CD4-positive, alpha-beta T cell (primary cell): ENCODE results near the gene LTBP2. TPM values are rescaled to one million over a fixed set of nuclear protein-coding genes. Genes with fewer than 3 reads are reported as not detected.

Experiments
- ATAC-seq: fragments of 200-7000 bp; cut with Tn5 transposase; one replicate; pipeline ENCODE4 v1.10.0; 2022; ENCODE audit warnings: mild to moderate bottlenecking; ENCODE audit not compliant: poor library complexity
- CTCF ChIA-PET: fragments of 350-600 bp; sonication (Branson Sonifier 250); formaldehyde crosslinking; loops from one replicate; lab custom pipeline; 2021; ENCODE audit warnings: antibody characterized with exemption, inconsistent platforms; lab: Charles Lee
- POLR2A ChIA-PET: fragments of 350-600 bp; sonication (Branson Sonifier 250); formaldehyde crosslinking; loops from one replicate; lab custom pipeline; 2021; ENCODE audit warnings: antibody characterized with exemption, inconsistent platforms; lab: Charles Lee
- DNase-seq, 14 experiments: peaks; one replicate each; pipeline ENCODE4 v3.0.0-alpha.2; 2013 to 2020; ENCODE audit warnings: mixed read lengths in 2 of 14
- H3K27ac ChIP-seq, 2 donors: one replicate each; pipeline versions ENCODE4 v1.5.1 to v1.7.0; 2013; ENCODE audit warnings: low read length in 2 of 2, low read depth in 1 of 2, mild to moderate bottlenecking in 1 of 2
- H3K27me3 ChIP-seq, 2 experiments: 1 replicate in 1 of 2; 2 replicates in 1 of 2; pipeline versions ENCODE4 v1.6.1 to v1.7.0; 2013; ENCODE audit warnings: low read length in 2 of 2, control low read depth in 1 of 2, mild to moderate bottlenecking in 1 of 2, moderate library complexity in 1 of 2; ENCODE audit not compliant: insufficient read depth in 2 of 2, control insufficient read depth in 1 of 2
- H3K36me3 ChIP-seq: one replicate; pipeline ENCODE4 v1.6.1; 2013; ENCODE audit warnings: low read length, control low read depth; ENCODE audit not compliant: insufficient read depth
- H3K4me1 ChIP-seq: one replicate; pipeline ENCODE4 v1.6.1; 2013; ENCODE audit warnings: low read length, control low read depth; ENCODE audit not compliant: insufficient read depth
- H3K4me3 ChIP-seq: one replicate; pipeline ENCODE4 v1.5.1; 2013; ENCODE audit warnings: mild to moderate bottlenecking, low read length, moderate library complexity
- H3K9me3 ChIP-seq, 2 experiments: 1 replicate in 1 of 2; 2 replicates in 1 of 2; pipeline versions ENCODE4 v1.6.1 to v1.7.0; 2013; ENCODE audit warnings: low read length in 2 of 2, mild to moderate bottlenecking in 2 of 2, control low read depth in 1 of 2, moderate library complexity in 1 of 2; ENCODE audit not compliant: control insufficient read depth in 1 of 2, insufficient read depth in 1 of 2
- H3K27ac Mint-ChIP-seq: one replicate; pipeline ENCODE4 v1.8.0; 2020; ENCODE audit warnings: mixed read lengths
- H3K27me3 Mint-ChIP-seq: one replicate; pipeline ENCODE4 v1.8.0; 2021; ENCODE audit warnings: mixed read lengths
- H3K36me3 Mint-ChIP-seq: one replicate; pipeline ENCODE4 v1.8.0; 2021; ENCODE audit warnings: low read depth, mixed read lengths
- H3K4me1 Mint-ChIP-seq: one replicate; pipeline ENCODE4 v1.8.0; 2021; ENCODE audit warnings: low read depth, mixed read lengths
- H3K4me3 Mint-ChIP-seq: one replicate; pipeline ENCODE4 v1.8.0; 2020; ENCODE audit warnings: mild to moderate bottlenecking, mixed read lengths
- H3K9me3 Mint-ChIP-seq: one replicate; pipeline ENCODE4 v1.8.0; 2020; ENCODE audit warnings: mixed read lengths
- intact Hi-C, 2 experiments: fragments of 100-400 bp; cut with DNase I in 1 of 2; cut with micrococcal nuclease in 1 of 2; formaldehyde crosslinking; loops; one replicate each; pipeline versions ENCODE4 v1.15.1 to v1.9.0; 2023 to 2025; cut with DNase I, micrococcal nuclease
- total RNA-seq, 174 experiments: library from RNA in 2 of 174; stranded (reverse) in 2 of 174; gene quantifications; one replicate each; pipeline ENCODE4 v1.2.3 and lab custom pipeline; 2021 to 2026
- TF ChIP-seq, protein P1 (sequence below): fragments of 200-600 bp; IDR thresholded peaks from one replicate; pipeline ENCODE4 v1.8.0; 2022; ENCODE audit warnings: antibody characterized with exemption, mild to moderate bottlenecking

Gene LTBP2
- total RNA-seq, 2 experiments from 2014 or later: 0.45 to 0.47 TPM

DNA sequence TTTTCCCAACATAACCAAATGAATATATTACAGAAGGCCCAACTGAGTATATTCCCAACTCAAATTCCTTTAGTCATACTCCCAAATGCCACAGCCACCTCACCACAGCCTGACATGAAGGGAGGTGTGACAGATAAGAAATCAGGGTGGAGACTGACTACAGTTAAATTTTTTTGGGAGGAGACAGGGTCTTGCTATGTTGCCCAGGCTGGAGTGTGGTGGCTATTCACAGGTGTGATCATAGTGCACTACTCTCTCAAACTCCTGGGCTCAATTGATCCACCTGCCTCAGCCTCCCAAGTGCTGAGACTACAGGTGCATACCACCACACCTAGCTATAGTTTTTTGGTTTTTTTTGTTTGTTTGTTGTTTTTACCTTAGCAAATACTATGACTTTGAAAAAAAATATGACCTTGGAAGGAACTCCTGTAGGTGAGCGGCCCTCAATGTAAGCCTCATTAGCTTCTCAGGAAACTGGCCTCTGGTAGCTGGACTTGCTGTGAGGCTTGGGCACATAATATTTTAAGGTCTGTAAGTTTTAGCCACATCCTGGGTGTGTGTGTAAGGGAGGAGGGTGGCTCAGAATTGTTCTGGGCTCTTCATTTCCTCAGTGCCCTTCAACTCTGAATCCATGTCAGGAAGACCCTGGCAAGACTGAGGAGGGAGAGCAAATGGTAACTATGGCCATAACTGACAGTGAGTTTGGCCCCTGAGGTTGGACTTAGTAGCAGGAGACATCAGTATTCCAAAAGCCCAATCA is 39.1 kb upstream of the LTBP2 start:
- DNase-seq: peak in 1 of 14 experiments; percentile 3
- intact Hi-C loops: no loop called here
- no peak overlapping the region for H3K4me3 Mint-ChIP-seq
- Histone ChIP-seq H3K27ac (no peak overlapping the region), H3K27me3 (no peaks in the 10 kb centered on the region), H3K9me3 (no peaks in the 10 kb centered on the region), H3K4me1 (no peaks in the 10 kb centered on the region), H3K36me3 (no peaks in the 10 kb centered on the region), H3K4me3 (no peak overlapping the region)
- ChIA-PET POLR2A (interaction anchor here (0.9 kb wide), 1 partner anchor 33 kb away, joined by 3 read pairs; no protein-coding TSS in a partner anchor), CTCF (interaction anchor here (0.7 to 1.6 kb wide), 2 partner anchors 33 to 39 kb away, joined by 4 to 6 read pairs; partner anchors contain the start of gene LTBP2)
- H3K27me3 Mint-ChIP-seq: no peaks in the 10 kb centered on the region
- H3K36me3 Mint-ChIP-seq: peaks cover 14% of the 10 kb centered on the region
- ATAC-seq: no peak
- H3K9me3 Mint-ChIP-seq: no peaks in the 10 kb centered on the region
- H3K27ac Mint-ChIP-seq: peak overlapping the region; percentile 39
- TF ChIP-seq, protein P1, sequence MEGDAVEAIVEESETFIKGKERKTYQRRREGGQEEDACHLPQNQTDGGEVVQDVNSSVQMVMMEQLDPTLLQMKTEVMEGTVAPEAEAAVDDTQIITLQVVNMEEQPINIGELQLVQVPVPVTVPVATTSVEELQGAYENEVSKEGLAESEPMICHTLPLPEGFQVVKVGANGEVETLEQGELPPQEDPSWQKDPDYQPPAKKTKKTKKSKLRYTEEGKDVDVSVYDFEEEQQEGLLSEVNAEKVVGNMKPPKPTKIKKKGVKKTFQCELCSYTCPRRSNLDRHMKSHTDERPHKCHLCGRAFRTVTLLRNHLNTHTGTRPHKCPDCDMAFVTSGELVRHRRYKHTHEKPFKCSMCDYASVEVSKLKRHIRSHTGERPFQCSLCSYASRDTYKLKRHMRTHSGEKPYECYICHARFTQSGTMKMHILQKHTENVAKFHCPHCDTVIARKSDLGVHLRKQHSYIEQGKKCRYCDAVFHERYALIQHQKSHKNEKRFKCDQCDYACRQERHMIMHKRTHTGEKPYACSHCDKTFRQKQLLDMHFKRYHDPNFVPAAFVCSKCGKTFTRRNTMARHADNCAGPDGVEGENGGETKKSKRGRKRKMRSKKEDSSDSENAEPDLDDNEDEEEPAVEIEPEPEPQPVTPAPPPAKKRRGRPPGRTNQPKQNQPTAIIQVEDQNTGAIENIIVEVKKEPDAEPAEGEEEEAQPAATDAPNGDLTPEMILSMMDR: no peak
- no peaks in the 10 kb centered on the region for H3K4me1 Mint-ChIP-seq

GRCh38 chr14:74649673-74650072 is 37.6 kb upstream of the LTBP2 start:
- Histone ChIP-seq H3K4me1 (no peaks in the 10 kb centered on the region), H3K9me3 (no peaks in the 10 kb centered on the region), H3K27ac (no peak overlapping the region), H3K27me3 (no peaks in the 10 kb centered on the region), H3K36me3 (no peaks in the 10 kb centered on the region), H3K4me3 (no peak overlapping the region)
- Mint-ChIP-seq H3K27me3 (no peaks in the 10 kb centered on the region), H3K27ac (no peak overlapping the region), H3K9me3 (no peaks in the 10 kb centered on the region), H3K4me1 (no peaks in the 10 kb centered on the region), H3K36me3 (peaks cover 5% of the 10 kb centered on the region), H3K4me3 (no peak overlapping the region)
- intact Hi-C loops: no loop called here
- ATAC-seq: no peak
- TF ChIP-seq, protein P1: no peak
- ChIA-PET POLR2A (interaction anchor here (1.4 kb wide), 1 partner anchor 31 kb away, joined by 5 read pairs; no protein-coding TSS in a partner anchor), CTCF (interaction anchor here (1.2 to 1.6 kb wide), 2 partner anchors 37 to 41 kb away, joined by 5 to 6 read pairs; partner anchors contain the start of gene LTBP2)
- DNase-seq: no peak

DNA sequence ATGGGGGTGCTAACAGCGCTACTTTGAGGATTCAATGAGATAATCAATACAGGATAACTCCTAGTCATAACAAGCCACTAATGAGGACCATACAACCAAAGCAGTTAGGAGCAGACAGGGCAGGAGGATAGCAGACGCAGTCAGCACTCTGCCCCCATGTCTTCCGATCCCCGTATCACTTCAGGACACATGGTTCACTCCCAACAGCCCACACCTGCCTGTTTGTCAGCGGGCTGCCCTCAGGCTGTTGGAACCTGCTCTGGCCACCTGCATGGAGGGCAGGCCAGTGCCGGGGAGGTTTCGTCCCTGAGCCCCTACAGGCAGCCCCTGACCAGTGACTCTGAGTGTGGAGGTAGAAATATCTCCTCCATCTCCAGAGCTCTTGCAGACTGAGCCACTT is 37.1 kb upstream of the LTBP2 start:
- Histone ChIP-seq H3K4me3 (no peak overlapping the region), H3K27me3 (no peaks in the 10 kb centered on the region), H3K27ac (no peak overlapping the region), H3K9me3 (no peaks in the 10 kb centered on the region), H3K36me3 (no peaks in the 10 kb centered on the region), H3K4me1 (no peaks in the 10 kb centered on the region)
- Mint-ChIP-seq H3K27ac (no peak overlapping the region), H3K9me3 (no peaks in the 10 kb centered on the region), H3K36me3 (peaks cover 3% of the 10 kb centered on the region), H3K4me1 (no peaks in the 10 kb centered on the region), H3K27me3 (no peaks in the 10 kb centered on the region), H3K4me3 (no peak overlapping the region)
- ChIA-PET CTCF (interaction anchor here (1.2 to 1.6 kb wide), 2 partner anchors 37 to 40 kb away, joined by 5 to 6 read pairs; partner anchors contain the start of gene LTBP2), POLR2A (interaction anchor here (1.4 kb wide), 1 partner anchor 30 kb away, joined by 5 read pairs; no protein-coding TSS in a partner anchor)
- DNase-seq: no peak
- TF ChIP-seq, protein P1: no peak
- intact Hi-C loops: no loop called here
- no peak for ATAC-seq
